Neural progenitor cell (in vitro differentiated cells): Measurements from ENCODE around the gene MRPL53.

ENCODE experiments used
- CTCF ChIP-seq: fragments of 200-600 bp; sonication (generic); IDR thresholded peaks from 2 replicates; pipeline ENCODE4 v1.5.1; 2017; ENCODE audit warnings: antibody characterized with exemption, mild to moderate bottlenecking
- EZH2 ChIP-seq: fragments of 200-600 bp; sonication (generic); IDR thresholded peaks from 2 replicates; pipeline ENCODE4 v1.6.1; 2017; ENCODE audit warnings: antibody characterized with exemption, mild to moderate bottlenecking, moderate library complexity
- EZH2phosphoT487 ChIP-seq: fragments of 200-600 bp; sonication (generic); IDR thresholded peaks from 2 replicates; pipeline ENCODE4 v1.6.1; 2017; ENCODE audit warnings: antibody characterized with exemption

GRCh38 chr2:74454654-74455511, 17.6 kb downstream of the MRPL53 start, which contains the start of gene INO80B:
- TF ChIP-seq EZH2 (no peak), CTCF (no peak), EZH2phosphoT487 (no peak)
